ENCODE data around the gene FOXA2. TPM values are rescaled to one million over a fixed set of nuclear protein-coding genes. Genes with fewer than 3 reads are reported as not detected.

The FOXA2 gene
- polyA plus RNA-seq, 1 donor from 2014 or later, result not detected

- H3K9me2 ChIP-seq (ENCODE audit: insufficient read depth, low read length), result no peaks in the 10 kb centered on the region
- TF ChIP-seq POLR2AphosphoS5 (IDR thresholded peaks at IDR 0.05) (no peak), MXI1 (conservative IDR thresholded peaks at IDR 0.05; ENCODE audit: poor library complexity, severe bottlenecking) (no peak), EP300 (conservative IDR thresholded peaks at IDR 0.05; ENCODE audit: poor library complexity, severe bottlenecking) (no peak), RAD21 (conservative IDR thresholded peaks at IDR 0.05) (no peak), REST (IDR thresholded peaks at IDR 0.05; ENCODE audit: borderline replicate concordance) (no peak), CTCF (IDR thresholded peaks at IDR 0.05; ENCODE audit: poor library complexity, severe bottlenecking) (no peak), SMC3 (conservative IDR thresholded peaks at IDR 0.05; ENCODE audit: poor library complexity) (no peak), TAF1 (IDR thresholded peaks at IDR 0.05; ENCODE audit: low read depth) (no peak), EZH2 (IDR thresholded peaks at IDR 0.05; ENCODE audit: borderline replicate concordance, insufficient read depth, low read length, poor library complexity, severe bottlenecking) (no peak)
Measured at GRCh38 chr20:22616551-22616950, 32.2 kb upstream of the FOXA2 start.

DNA sequence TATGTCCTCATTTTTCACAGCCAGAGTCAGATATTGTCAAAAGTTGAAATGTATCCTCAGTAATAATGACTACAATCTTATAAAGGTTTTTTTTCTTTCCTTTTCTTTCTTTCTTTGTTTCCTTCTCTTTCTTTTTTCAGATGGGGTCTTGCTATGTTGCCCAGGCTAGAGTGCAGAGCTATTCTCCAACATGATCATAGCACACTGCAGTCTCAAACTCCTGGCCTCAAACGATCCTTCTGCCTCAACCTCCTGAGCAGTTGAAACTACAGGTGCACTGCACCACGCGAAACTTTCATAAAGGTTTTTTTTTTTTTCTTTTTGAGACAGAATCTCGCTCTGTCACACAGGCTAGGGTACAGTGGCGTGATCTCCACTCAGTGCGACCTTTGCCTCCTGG is 31.1 kb upstream of the FOXA2 start:
- H3K9me2 ChIP-seq (ENCODE audit: insufficient read depth, low read length), result no peaks in the 10 kb centered on the region
- H4K20me1 ChIP-seq (ENCODE audit: insufficient read depth), result no peaks in the 10 kb centered on the region
- no peaks in the 10 kb centered on the region for H3K79me2 ChIP-seq (replicated peaks; ENCODE audit: insufficient read depth, low read length)
- H3K27me3 ChIP-seq (ENCODE audit: insufficient read depth, low read depth, low read length), result no peaks in the 10 kb centered on the region
- H3K36me3 ChIP-seq (ENCODE audit: insufficient read depth, low read length), result no peaks in the 10 kb centered on the region
- H3K4me2 ChIP-seq (ENCODE audit: low read length), result no peak overlapping the region
- H3K9ac ChIP-seq (ENCODE audit: low read length), result no peak overlapping the region
- TF ChIP-seq REST (IDR thresholded peaks at IDR 0.05; ENCODE audit: borderline replicate concordance) (no peak), MXI1 (conservative IDR thresholded peaks at IDR 0.05; ENCODE audit: poor library complexity, severe bottlenecking) (no peak), SMC3 (conservative IDR thresholded peaks at IDR 0.05; ENCODE audit: poor library complexity) (no peak), CTCF (IDR thresholded peaks at IDR 0.05; ENCODE audit: poor library complexity, severe bottlenecking) (no peak), TAF1 (IDR thresholded peaks at IDR 0.05; ENCODE audit: low read depth) (no peak), EZH2 (IDR thresholded peaks at IDR 0.05; ENCODE audit: borderline replicate concordance, insufficient read depth, low read length, poor library complexity, severe bottlenecking) (no peak), RAD21 (conservative IDR thresholded peaks at IDR 0.05) (no peak), EP300 (conservative IDR thresholded peaks at IDR 0.05; ENCODE audit: poor library complexity, severe bottlenecking) (no peak), POLR2AphosphoS5 (IDR thresholded peaks at IDR 0.05) (no peak)
- H3F3A ChIP-seq (ENCODE audit: insufficient read depth, low read length, poor library complexity, severe bottlenecking), result no peaks in the 10 kb centered on the region
- H2AFZ ChIP-seq (ENCODE audit: low read depth, low read length), result no peak overlapping the region
- no peak overlapping the region for H3K4me3 ChIP-seq (ENCODE audit: low read length)
- H3K9me3 ChIP-seq (ENCODE audit: low read length), result no peaks in the 10 kb centered on the region
- H3K27ac ChIP-seq (ENCODE audit: low read length), result no peak overlapping the region

More at GRCh38 chr20:22616551-22616950, 32.2 kb upstream of the FOXA2 start:
- no peaks in the 10 kb centered on the region for H3K36me3 ChIP-seq (ENCODE audit: insufficient read depth, low read length)
- no peaks in the 10 kb centered on the region for H3F3A ChIP-seq (ENCODE audit: insufficient read depth, low read length, poor library complexity, severe bottlenecking)
- H2AFZ ChIP-seq (ENCODE audit: low read depth, low read length), result no peak overlapping the region
- no peak overlapping the region for H3K4me2 ChIP-seq (ENCODE audit: low read length)
- no peak overlapping the region for H3K9ac ChIP-seq (ENCODE audit: low read length)
- H3K4me3 ChIP-seq (ENCODE audit: low read length), result no peak overlapping the region
- no peak overlapping the region for H3K27ac ChIP-seq (ENCODE audit: low read length)
- H3K27me3 ChIP-seq (ENCODE audit: insufficient read depth, low read depth, low read length), result no peaks in the 10 kb centered on the region
- no peaks in the 10 kb centered on the region for H3K79me2 ChIP-seq (replicated peaks; ENCODE audit: insufficient read depth, low read length)
- H4K20me1 ChIP-seq (ENCODE audit: insufficient read depth), result no peaks in the 10 kb centered on the region
- H3K9me3 ChIP-seq (ENCODE audit: low read length), result no peaks in the 10 kb centered on the region
